HCT116 (cell line): ENCODE data around the gene PRRT2. TPM values are rescaled to one million over a fixed set of nuclear protein-coding genes. Genes with fewer than 3 reads are reported as not detected.

Experiments
- ATAC-seq: fragments of 200-7000 bp; cut with Tn5 transposase; 2 replicates; pipeline ENCODE4 v1.9.1; 2020; ENCODE audit warnings: mild to moderate bottlenecking, moderate library complexity
- BruUV-seq: library from RNA; stranded (reverse); fragments of 400-500 nt; replicated peaks from 2 replicates; lab custom pipeline; 2021; lab: Mats Ljungman, UMichigan
- CTCF ChIA-PET: fragments of 300-600 bp; sonication (Branson Sonifier 250); formaldehyde crosslinking; loops from one replicate; lab custom pipeline; 2021; ENCODE audit warnings: antibody characterized with exemption; lab: Charles Lee
- POLR2A ChIA-PET: fragments of 300-600, 350-600 bp; sonication (Branson Sonifier 250); formaldehyde crosslinking; loops from one replicate; lab custom pipeline; 2021; ENCODE audit warnings: antibody characterized with exemption; lab: Charles Lee
- RAD21 ChIA-PET, 2 experiments: fragments of 300-600 bp; sonication (Branson Sonifier 250); formaldehyde crosslinking; loops; one replicate each; lab custom pipeline; 2023; ENCODE audit warnings: low total read pairs in 2 of 2; ENCODE audit not compliant: uncharacterized antibody in 2 of 2, unreplicated experiment in 2 of 2, low non-redundant PET in 1 of 2; lab: Charles Lee
- DNase-seq: peaks from one replicate; pipeline ENCODE4 v3.0.0-alpha.2; 2010; ENCODE audit warnings: low read depth, low spot score
- H2AFZ ChIP-seq: fragments of 200-600 bp; shearing (Covaris generic), sonication (generic); 2 replicates; pipeline ENCODE4 v1.6.1; 2017; ENCODE audit warnings: low read depth, mixed run types, mixed read lengths, antibody characterized with exemption, low read length; ENCODE audit not compliant: poor library complexity, severe bottlenecking
- H3K27ac ChIP-seq: 2 replicates; pipeline ENCODE4 v1.5.1; 2012; ENCODE audit warnings: low read depth, low read length
- H3K27me3 ChIP-seq: fragments of 200-600 bp; sonication (generic); 2 replicates; pipeline ENCODE4 v1.6.1; 2016; ENCODE audit warnings: mixed run types, low read length, mixed read lengths; ENCODE audit not compliant: insufficient read depth
- H3K36me3 ChIP-seq, 2 experiments: fragments of 200-500 bp in 1 of 2; fragments of 200-600 bp in 1 of 2; sonication (Bioruptor generic) in 1 of 2; sonication (generic) in 1 of 2; 2 replicates each; pipeline versions ENCODE4 v1.5.1 to v1.6.1; 2014 to 2016; ENCODE audit warnings: low read length in 2 of 2, inconsistent platforms in 1 of 2, mixed read lengths in 1 of 2, mixed run types in 1 of 2; ENCODE audit not compliant: insufficient read depth in 2 of 2, control insufficient read depth in 1 of 2
- H3K4me1 ChIP-seq, 2 experiments: fragments of 200-600 bp in 1 of 2; sonication (generic) in 1 of 2; 2 replicates each; pipeline versions ENCODE4 v1.5.1 to v1.6.1; 2012 to 2017; ENCODE audit warnings: low read length in 2 of 2, inconsistent platforms in 1 of 2, mild to moderate bottlenecking in 1 of 2, mixed read lengths in 1 of 2, mixed run types in 1 of 2, moderate library complexity in 1 of 2; ENCODE audit not compliant: insufficient read depth in 2 of 2, control insufficient read depth in 1 of 2
- H3K4me2 ChIP-seq: fragments of 200-600 bp; sonication (generic); 2 replicates; pipeline ENCODE4 v1.6.1; 2017; ENCODE audit warnings: mixed run types, low read length, mixed read lengths
- H3K4me3 ChIP-seq, 2 experiments: fragments of 200-600 bp in 1 of 2; sonication (generic) in 1 of 2; replicated peaks in 1 of 2; 2 replicates each; pipeline ENCODE4 v1.5.1; 2011 to 2016; ENCODE audit warnings: low read length in 2 of 2, control low read depth in 1 of 2, low read depth in 1 of 2, mild to moderate bottlenecking in 1 of 2, mixed read lengths in 1 of 2, mixed run types in 1 of 2
- H3K79me2 ChIP-seq: fragments of 200-600 bp; sonication (generic); 2 replicates; pipeline ENCODE4 v1.6.1; 2017; ENCODE audit warnings: mild to moderate bottlenecking, mixed run types, low read length, moderate library complexity, mixed read lengths; ENCODE audit not compliant: insufficient read depth
- H3K9ac ChIP-seq: fragments of 200-600 bp; sonication (generic); 2 replicates; pipeline ENCODE4 v1.6.1; 2016; ENCODE audit warnings: low read length, mixed read lengths
- H3K9me2 ChIP-seq: fragments of 200-600 bp; sonication (generic), shearing (Covaris generic); 2 replicates; pipeline ENCODE4 v1.6.1; 2017; ENCODE audit warnings: mixed run types, mild to moderate bottlenecking, moderate library complexity; ENCODE audit not compliant: insufficient read depth
- H3K9me3 ChIP-seq, 2 experiments: fragments of 200-500 bp in 1 of 2; fragments of 200-600 bp in 1 of 2; sonication (Bioruptor generic) in 1 of 2; sonication (generic) in 1 of 2; 2 replicates each; pipeline ENCODE4 v1.6.1; 2014 to 2017; ENCODE audit warnings: low read length in 2 of 2, mixed read lengths in 2 of 2, inconsistent platforms in 1 of 2, low read depth in 1 of 2, mild to moderate bottlenecking in 1 of 2, mixed run types in 1 of 2, moderate library complexity in 1 of 2; ENCODE audit not compliant: control insufficient read depth in 1 of 2, insufficient read depth in 1 of 2
- H4K20me1 ChIP-seq: fragments of 200-600 bp; sonication (generic), shearing (Covaris generic); 2 replicates; pipeline ENCODE4 v1.6.1; 2017; ENCODE audit warnings: mixed run types, mild to moderate bottlenecking, moderate library complexity; ENCODE audit not compliant: insufficient read depth
- ATF3 ChIP-seq: IDR thresholded peaks from 2 replicates; pipeline ENCODE4 v1.6.1; 2012
- CBX3 ChIP-seq: IDR thresholded peaks from 2 replicates; pipeline ENCODE4 v1.6.1; 2012; ENCODE audit warnings: low read depth
- CEBPB ChIP-seq: IDR thresholded peaks from 2 replicates; pipeline ENCODE4 v1.6.1; 2012; ENCODE audit warnings: low read depth
- EGR1 ChIP-seq: IDR thresholded peaks from 2 replicates; pipeline ENCODE4 v1.6.1; 2012; ENCODE audit warnings: low read depth
- EZH2 ChIP-seq: fragments of 200-600 bp; sonication (generic); IDR thresholded peaks from 2 replicates; pipeline ENCODE4 v1.6.1; 2017; ENCODE audit warnings: antibody characterized with exemption, mixed run types
- JUND ChIP-seq: IDR thresholded peaks from 2 replicates; pipeline ENCODE4 v1.6.1; 2012
- MAX ChIP-seq: IDR thresholded peaks from 2 replicates; pipeline ENCODE4 v1.6.1; 2012
- POLR2A ChIP-seq: IDR thresholded peaks from 2 replicates; pipeline ENCODE4 v1.7.0; 2011; ENCODE audit warnings: borderline replicate concordance; ENCODE audit not compliant: insufficient read depth, insufficient read length; ENCODE audit errors: extremely low read depth
- RAD21 ChIP-seq: IDR thresholded peaks from 2 replicates; pipeline ENCODE4 v1.6.1; 2012; ENCODE audit warnings: low read depth, mild to moderate bottlenecking
- SIN3A ChIP-seq: IDR thresholded peaks from 2 replicates; pipeline ENCODE4 v1.6.1; 2012; ENCODE audit warnings: low read depth
- SP1 ChIP-seq: IDR thresholded peaks from 2 replicates; pipeline ENCODE4 v1.6.1; 2012; ENCODE audit warnings: low read depth
- SRF ChIP-seq: IDR thresholded peaks from 2 replicates; pipeline ENCODE4 v1.6.1; 2012; ENCODE audit warnings: low read depth
- YY1 ChIP-seq: IDR thresholded peaks from 2 replicates; pipeline ENCODE4 v1.6.1; 2011; ENCODE audit warnings: low read length, low read depth, moderate library complexity, mild to moderate bottlenecking; ENCODE audit not compliant: insufficient replicate concordance; ENCODE audit errors: extremely low read depth
- ZFX ChIP-seq: fragments of 450-650 bp; IDR thresholded peaks from 2 replicates; pipeline ENCODE4 v1.6.1; 2017
- ZNF274 ChIP-seq: fragments of 200-500 bp; sonication (Bioruptor generic); IDR thresholded peaks from 2 replicates; pipeline ENCODE4 v1.6.1; 2014; ENCODE audit warnings: mild to moderate bottlenecking, low read depth, low read length, inconsistent platforms
- intact Hi-C: fragments of 100-400 bp; cut with micrococcal nuclease; formaldehyde crosslinking; loops from 2 replicates; pipeline ENCODE4 v1.10.0; 2022
- total RNA-seq: library from RNA; stranded (reverse); gene quantifications from one replicate; pipeline ENCODE4 v1.2.1, GENCODE V29; 2021; ENCODE audit not compliant: unreplicated experiment
- TF ChIP-seq, protein P1 (sequence below): IDR thresholded peaks from 2 replicates; pipeline ENCODE4 v1.6.1; 2011; ENCODE audit warnings: mild to moderate bottlenecking, low read length, moderate library complexity; ENCODE audit not compliant: insufficient replicate concordance; ENCODE audit errors: extremely low read depth
- TF ChIP-seq, protein P2 (sequence below): IDR thresholded peaks from 2 replicates; pipeline ENCODE4 v1.6.1; 2012; ENCODE audit warnings: low read depth
- TF ChIP-seq, protein P3 (sequence below), 3 experiments: fragments of 200-600 bp in 1 of 3; sonication (generic) in 1 of 3; IDR thresholded peaks in 2 of 3; conservative IDR thresholded peaks in 1 of 3; 2 replicates each; pipeline ENCODE4 v1.5.1; 2012 to 2017; ENCODE audit warnings: low read depth in 2 of 3, low read length in 2 of 3, antibody characterized with exemption in 1 of 3, borderline replicate concordance in 1 of 3, control low read depth in 1 of 3, mild to moderate bottlenecking in 1 of 3, mixed read lengths in 1 of 3, mixed run types in 1 of 3, moderate library complexity in 1 of 3; ENCODE audit not compliant: insufficient read depth in 1 of 3

Gene PRRT2
- total RNA-seq, 1 experiment from 2014 or later = 4.0 TPM

DNA sequence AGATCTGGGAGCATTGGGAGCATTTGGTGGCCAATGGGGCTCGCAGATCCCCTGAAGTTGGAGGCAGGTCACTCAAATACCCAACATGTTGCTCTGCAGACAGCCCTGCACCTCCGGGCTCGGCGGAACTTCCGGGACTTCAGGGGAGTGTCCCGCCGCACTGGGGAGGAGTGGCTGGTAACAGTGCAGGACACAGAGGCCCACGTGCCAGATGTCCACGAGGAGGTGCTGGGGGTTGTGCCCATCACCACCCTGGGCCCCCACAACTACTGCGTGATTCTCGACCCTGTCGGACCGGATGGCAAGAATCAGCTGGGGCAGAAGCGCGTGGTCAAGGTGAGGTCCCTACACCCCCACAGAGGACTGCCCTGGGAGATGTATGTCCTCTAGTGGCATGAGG, 24.6 kb downstream of the PRRT2 start:
- RAD21 ChIA-PET = no interaction called here
- Histone ChIP-seq H3K9me2 (no peaks in the 10 kb centered on the region), H3K4me2 (no peak overlapping the region), H3K27ac (no peak overlapping the region), H2AFZ (no peak overlapping the region), H3K9me3 (no peaks in the 10 kb centered on the region), H3K36me3 (peaks cover 2 to 8% of the 10 kb centered on the region in 2 experiments; a peak in 3 of 4 replicates), H3K79me2 (no peaks in the 10 kb centered on the region), H3K9ac (no peak overlapping the region), H3K4me1 (peaks cover 0 to 6% of the 10 kb centered on the region in 2 experiments; a peak in 2 of 4 replicates), H3K4me3 (no peak overlapping the region), H4K20me1 (no peaks in the 10 kb centered on the region), H3K27me3 (no peaks in the 10 kb centered on the region)
- DNase-seq (no peak), ATAC-seq (no peak)
- CTCF ChIA-PET = no interaction called here
- no peak for TF ChIP-seq MAX
- no peak for TF ChIP-seq JUND
- no peak for TF ChIP-seq EGR1
- no peak for TF ChIP-seq SIN3A
- no peak for TF ChIP-seq ZFX
- no peak for TF ChIP-seq YY1
- TF ChIP-seq CEBPB = no peak
- TF ChIP-seq POLR2A = no peak
- TF ChIP-seq RAD21 = no peak
- TF ChIP-seq SP1 = no peak
- TF ChIP-seq, protein P1, sequence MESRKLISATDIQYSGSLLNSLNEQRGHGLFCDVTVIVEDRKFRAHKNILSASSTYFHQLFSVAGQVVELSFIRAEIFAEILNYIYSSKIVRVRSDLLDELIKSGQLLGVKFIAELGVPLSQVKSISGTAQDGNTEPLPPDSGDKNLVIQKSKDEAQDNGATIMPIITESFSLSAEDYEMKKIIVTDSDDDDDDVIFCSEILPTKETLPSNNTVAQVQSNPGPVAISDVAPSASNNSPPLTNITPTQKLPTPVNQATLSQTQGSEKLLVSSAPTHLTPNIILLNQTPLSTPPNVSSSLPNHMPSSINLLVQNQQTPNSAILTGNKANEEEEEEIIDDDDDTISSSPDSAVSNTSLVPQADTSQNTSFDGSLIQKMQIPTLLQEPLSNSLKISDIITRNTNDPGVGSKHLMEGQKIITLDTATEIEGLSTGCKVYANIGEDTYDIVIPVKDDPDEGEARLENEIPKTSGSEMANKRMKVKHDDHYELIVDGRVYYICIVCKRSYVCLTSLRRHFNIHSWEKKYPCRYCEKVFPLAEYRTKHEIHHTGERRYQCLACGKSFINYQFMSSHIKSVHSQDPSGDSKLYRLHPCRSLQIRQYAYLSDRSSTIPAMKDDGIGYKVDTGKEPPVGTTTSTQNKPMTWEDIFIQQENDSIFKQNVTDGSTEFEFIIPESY = no peak
- no peak for TF ChIP-seq ZNF274
- no peak for TF ChIP-seq SRF
- TF ChIP-seq, protein P2, sequence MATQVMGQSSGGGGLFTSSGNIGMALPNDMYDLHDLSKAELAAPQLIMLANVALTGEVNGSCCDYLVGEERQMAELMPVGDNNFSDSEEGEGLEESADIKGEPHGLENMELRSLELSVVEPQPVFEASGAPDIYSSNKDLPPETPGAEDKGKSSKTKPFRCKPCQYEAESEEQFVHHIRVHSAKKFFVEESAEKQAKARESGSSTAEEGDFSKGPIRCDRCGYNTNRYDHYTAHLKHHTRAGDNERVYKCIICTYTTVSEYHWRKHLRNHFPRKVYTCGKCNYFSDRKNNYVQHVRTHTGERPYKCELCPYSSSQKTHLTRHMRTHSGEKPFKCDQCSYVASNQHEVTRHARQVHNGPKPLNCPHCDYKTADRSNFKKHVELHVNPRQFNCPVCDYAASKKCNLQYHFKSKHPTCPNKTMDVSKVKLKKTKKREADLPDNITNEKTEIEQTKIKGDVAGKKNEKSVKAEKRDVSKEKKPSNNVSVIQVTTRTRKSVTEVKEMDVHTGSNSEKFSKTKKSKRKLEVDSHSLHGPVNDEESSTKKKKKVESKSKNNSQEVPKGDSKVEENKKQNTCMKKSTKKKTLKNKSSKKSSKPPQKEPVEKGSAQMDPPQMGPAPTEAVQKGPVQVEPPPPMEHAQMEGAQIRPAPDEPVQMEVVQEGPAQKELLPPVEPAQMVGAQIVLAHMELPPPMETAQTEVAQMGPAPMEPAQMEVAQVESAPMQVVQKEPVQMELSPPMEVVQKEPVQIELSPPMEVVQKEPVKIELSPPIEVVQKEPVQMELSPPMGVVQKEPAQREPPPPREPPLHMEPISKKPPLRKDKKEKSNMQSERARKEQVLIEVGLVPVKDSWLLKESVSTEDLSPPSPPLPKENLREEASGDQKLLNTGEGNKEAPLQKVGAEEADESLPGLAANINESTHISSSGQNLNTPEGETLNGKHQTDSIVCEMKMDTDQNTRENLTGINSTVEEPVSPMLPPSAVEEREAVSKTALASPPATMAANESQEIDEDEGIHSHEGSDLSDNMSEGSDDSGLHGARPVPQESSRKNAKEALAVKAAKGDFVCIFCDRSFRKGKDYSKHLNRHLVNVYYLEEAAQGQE = no peak
- TF ChIP-seq, protein P3, sequence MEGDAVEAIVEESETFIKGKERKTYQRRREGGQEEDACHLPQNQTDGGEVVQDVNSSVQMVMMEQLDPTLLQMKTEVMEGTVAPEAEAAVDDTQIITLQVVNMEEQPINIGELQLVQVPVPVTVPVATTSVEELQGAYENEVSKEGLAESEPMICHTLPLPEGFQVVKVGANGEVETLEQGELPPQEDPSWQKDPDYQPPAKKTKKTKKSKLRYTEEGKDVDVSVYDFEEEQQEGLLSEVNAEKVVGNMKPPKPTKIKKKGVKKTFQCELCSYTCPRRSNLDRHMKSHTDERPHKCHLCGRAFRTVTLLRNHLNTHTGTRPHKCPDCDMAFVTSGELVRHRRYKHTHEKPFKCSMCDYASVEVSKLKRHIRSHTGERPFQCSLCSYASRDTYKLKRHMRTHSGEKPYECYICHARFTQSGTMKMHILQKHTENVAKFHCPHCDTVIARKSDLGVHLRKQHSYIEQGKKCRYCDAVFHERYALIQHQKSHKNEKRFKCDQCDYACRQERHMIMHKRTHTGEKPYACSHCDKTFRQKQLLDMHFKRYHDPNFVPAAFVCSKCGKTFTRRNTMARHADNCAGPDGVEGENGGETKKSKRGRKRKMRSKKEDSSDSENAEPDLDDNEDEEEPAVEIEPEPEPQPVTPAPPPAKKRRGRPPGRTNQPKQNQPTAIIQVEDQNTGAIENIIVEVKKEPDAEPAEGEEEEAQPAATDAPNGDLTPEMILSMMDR (IDR thresholded peaks at IDR 0.05 in 2 of 3, conservative IDR thresholded peaks at IDR 0.05 in 1 of 3; ENCODE audit: borderline replicate concordance in 1 of 3, insufficient read depth in 1 of 3, low read depth in 2 of 3, low read length in 2 of 3) = no peak
- no peak for TF ChIP-seq CBX3
- TF ChIP-seq ATF3 = no peak
- TF ChIP-seq EZH2 = no peak
- intact Hi-C loops = no loop called here
- BruUV-seq = no TSS peak
- POLR2A ChIA-PET = no interaction called here
